Stimulated activated CD8-positive, alpha-beta memory T cell treated with anti-CD3 and anti-CD28 coated beads, Interleukin-2, amount 100 ng/mL, for 1 hour (primary cell): ENCODE results near the gene DNAJB6.

Experiments used
- DNase-seq, 2 donors: peaks; one replicate each; pipeline ENCODE4 v3.0.0-alpha.2; 2020; ENCODE audit warnings: low read depth in 2 of 2

The DNAJB6 gene

GRCh38 chr7:157336383-157337315 lies at the start of gene DNAJB6:
Gene DNAJB6 (plus strand): TSS chr7:157337004. CDS start chr7:157358573, 21,569 bp downstream.
- peak; percentile 91 to 93 for DNase-seq

GRCh38 chr7:157291404-157292080 lies 45.3 kb upstream of the DNAJB6 start:
- DNase-seq = no peak

GRCh38 chr7:157292258-157292657 lies 44.5 kb upstream of the DNAJB6 start:
- no peak for DNase-seq

- no peak for DNase-seq
Observed at GRCh38 chr7:157292770-157293412, 43.9 kb upstream of the DNAJB6 start.

GRCh38 chr7:157293413-157293788 lies 43.4 kb upstream of the DNAJB6 start:
- no peak for DNase-seq

- DNase-seq = no peak
Observed at GRCh38 chr7:157294773-157295172, 42.0 kb upstream of the DNAJB6 start.

- no peak for DNase-seq
Observed at GRCh38 chr7:157295338-157295737, 41.5 kb upstream of the DNAJB6 start.

- DNase-seq = no peak
Observed at GRCh38 chr7:157297185-157297584, 39.6 kb upstream of the DNAJB6 start.

- DNase-seq = no peak
Observed at GRCh38 chr7:157299317-157299612, 37.5 kb upstream of the DNAJB6 start.

GRCh38 chr7:157299613-157300368 lies 37.0 kb upstream of the DNAJB6 start:
- no peak for DNase-seq

GRCh38 chr7:157300369-157300825 lies 36.4 kb upstream of the DNAJB6 start:
- DNase-seq = no peak

- no peak for DNase-seq
Observed at GRCh38 chr7:157301610-157302120, 35.1 kb upstream of the DNAJB6 start.

- no peak for DNase-seq
Observed at GRCh38 chr7:157306846-157307838, 29.7 kb upstream of the DNAJB6 start.

- DNase-seq = no peak
Observed at GRCh38 chr7:157309988-157310668, 26.7 kb upstream of the DNAJB6 start.

GRCh38 chr7:157310676-157311185 lies 26.1 kb upstream of the DNAJB6 start:
- no peak for DNase-seq

- DNase-seq = no peak
Observed at GRCh38 chr7:157312941-157313340, 23.9 kb upstream of the DNAJB6 start.

GRCh38 chr7:157313645-157314044 lies 23.2 kb upstream of the DNAJB6 start:
- DNase-seq = no peak

GRCh38 chr7:157318015-157318706 lies 18.6 kb upstream of the DNAJB6 start:
- no peak for DNase-seq

- no peak for DNase-seq
Observed at GRCh38 chr7:157320608-157320980, 16.2 kb upstream of the DNAJB6 start.
